K562 (cell line): ENCODE results near the gene IMPG2. TPM values are rescaled to one million over a fixed set of nuclear protein-coding genes. Genes with fewer than 3 reads are reported as not detected.

Experiments
- ATAC-seq: fragments of 200-7000 bp; cut with Tn5 transposase; 3 replicates; pipeline ENCODE4 v1.9.1; 2020; ENCODE audit warnings: moderate library complexity
- BruUV-seq: library from RNA; stranded (reverse); fragments of 400-500 nt; replicated peaks from 2 replicates; lab custom pipeline; 2021; lab: Mats Ljungman, UMichigan
- CTCF ChIA-PET: fragments of 300-600 bp; formaldehyde crosslinking; extraction: SDS; loops from one replicate; lab custom pipeline; 2021; ENCODE audit warnings: low intra/inter-chr PET ratio; lab: Yijun Ruan, JAX
- POLR2A ChIA-PET: fragments of 300-600, 350-650 bp; sonication (Branson Sonifier 250); formaldehyde crosslinking; extraction: SDS; loops from one replicate; lab custom pipeline; 2021; ENCODE audit warnings: antibody characterized with exemption, inconsistent platforms; lab: Yijun Ruan, JAX
- DNase-seq, 4 experiments: peaks; one replicate each; pipeline versions ENCODE4 v3.0.0 to v3.0.0-alpha.2; 2011 to 2018; ENCODE audit warnings: low spot score in 3 of 4, mixed read lengths in 3 of 4; ENCODE audit errors: extremely low read depth in 1 of 4
- FAIRE-seq: peaks from 2 replicates; lab custom pipeline; 2011; peaks lifted over from hg19 to GRCh38; lab: Jason Lieb, UNC
- H2AFZ ChIP-seq: 2 replicates; pipeline ENCODE4 v1.6.0; 2011; ENCODE audit warnings: low read depth, low read length, control low read depth, inconsistent platforms
- H3K27ac ChIP-seq: fragments of 200-600 bp; 3 replicates; pipeline ENCODE4 v1.8.0; 2011; ENCODE audit warnings: low read depth, mild to moderate bottlenecking, control low read depth, inconsistent platforms, low read length, moderate library complexity, mixed read lengths; ENCODE audit errors: extremely low read depth
- H3K27me3 ChIP-seq, 2 experiments: fragments of 300-600 bp in 1 of 2; 2 replicates in 1 of 2; 3 replicates in 1 of 2; pipeline versions ENCODE4 v1.6.0 to v1.8.0; 2011; ENCODE audit warnings: inconsistent platforms in 2 of 2, low read length in 2 of 2, mild to moderate bottlenecking in 1 of 2, mixed read lengths in 1 of 2, moderate library complexity in 1 of 2; ENCODE audit not compliant: control insufficient read depth in 2 of 2, insufficient read depth in 2 of 2
- H3K36me3 ChIP-seq: fragments of 300-600 bp; 3 replicates; pipeline ENCODE4 v1.8.0; 2011; ENCODE audit warnings: mild to moderate bottlenecking, low read length, inconsistent platforms; ENCODE audit not compliant: control insufficient read depth, insufficient read depth
- H3K4me1 ChIP-seq, 2 experiments: fragments of 200-600 bp in 1 of 2; replicated peaks in 1 of 2; 2 replicates in 1 of 2; 3 replicates in 1 of 2; pipeline versions ENCODE4 v1.5.1 to v1.8.0; 2011; ENCODE audit warnings: inconsistent platforms in 2 of 2, low read length in 2 of 2, mild to moderate bottlenecking in 1 of 2, mixed read lengths in 1 of 2, moderate library complexity in 1 of 2; ENCODE audit not compliant: control insufficient read depth in 2 of 2, insufficient read depth in 2 of 2
- H3K4me2 ChIP-seq: 2 replicates; pipeline ENCODE4 v1.6.1; 2011; ENCODE audit warnings: low read length, control low read depth, inconsistent platforms, mixed read lengths; ENCODE audit not compliant: insufficient read depth
- H3K4me3 ChIP-seq: fragments of 200-600 bp; sonication (generic), shearing (Covaris generic); 2 replicates; pipeline ENCODE4 v1.5.1; 2016; ENCODE audit warnings: control low read depth, inconsistent platforms
- H3K79me2 ChIP-seq: fragments of 200-600 bp; 3 replicates; pipeline ENCODE4 v1.8.0; 2011; ENCODE audit warnings: low read length, inconsistent platforms; ENCODE audit not compliant: control insufficient read depth, insufficient read depth
- H3K9ac ChIP-seq, 2 experiments: 2 replicates each; pipeline versions ENCODE4 v1.6.0 to v1.6.1; 2011; ENCODE audit warnings: low read depth in 2 of 2, low read length in 2 of 2, control low read depth in 1 of 2, inconsistent platforms in 1 of 2, mild to moderate bottlenecking in 1 of 2, mixed read lengths in 1 of 2; ENCODE audit not compliant: insufficient read depth in 1 of 2
- H3K9me1 ChIP-seq: one replicate; pipeline ENCODE4 v1.6.0; 2011; ENCODE audit warnings: inconsistent platforms, mild to moderate bottlenecking, low read length, moderate library complexity; ENCODE audit not compliant: control insufficient read depth, insufficient read depth
- H3K9me3 ChIP-seq: replicated peaks from 2 replicates; pipeline ENCODE4 v1.5.1; 2011; ENCODE audit warnings: low read depth, low read length, inconsistent platforms; ENCODE audit not compliant: control insufficient read depth, insufficient read depth
- H4K20me1 ChIP-seq: replicated peaks from 2 replicates; pipeline ENCODE4 v1.6.1; 2011; ENCODE audit warnings: low read length, inconsistent platforms, mixed read lengths; ENCODE audit not compliant: control insufficient read depth, insufficient read depth
- GATA2 ChIP-seq: sonication (generic); formaldehyde crosslinking; IDR thresholded peaks from 2 replicates; pipeline ENCODE4 v1.4.0; 2020; ENCODE audit warnings: mild to moderate bottlenecking, missing genetic modification reagents
- REST ChIP-seq, 2 experiments: fragments of 450-650 bp; formaldehyde crosslinking in 1 of 2; IDR thresholded peaks; 2 replicates each; pipeline versions ENCODE4 v1.4.0 to v1.6.1; 2014 to 2020; ENCODE audit warnings: mild to moderate bottlenecking in 2 of 2, borderline replicate concordance in 1 of 2, low read depth in 1 of 2
- SMARCA5 ChIP-seq: fragments of 450-650 bp; IDR thresholded peaks from 2 replicates; pipeline ENCODE4 v1.6.1; 2016
- TBL1XR1 ChIP-seq, 2 experiments: IDR thresholded peaks; 2 replicates each; pipeline ENCODE4 v1.6.1; 2012; ENCODE audit warnings: improper control_type of control experiment in 2 of 2, low read length in 2 of 2, mild to moderate bottlenecking in 1 of 2
- ZNF699 ChIP-seq: fragments of 250-450 bp; sonication (Bioruptor Pico); IDR thresholded peaks from 2 replicates; pipeline ENCODE4 v1.8.0; 2021; ENCODE audit warnings: mild to moderate bottlenecking, moderate library complexity; ENCODE audit not compliant: insufficient replicate concordance
- WGBS: fragments of 100-300 bp; shearing (Covaris generic); methylation state at CpG from one replicate; pipeline ENCODE4 v1.1.6; 2016; ENCODE audit warnings: low coverage, mixed read lengths; ENCODE audit not compliant: insufficient coverage; ENCODE audit errors: missing lambda C conversion rate; 5-methylcytosine and 5-hydroxymethylcytosine counted together
- in situ Hi-C: fragments of 300-500 bp; cut with MboI; formaldehyde crosslinking; loops from 4 replicates; pipeline ENCODE4 v1.15.0; 2018; ENCODE audit warnings: inconsistent platforms, mixed read lengths
- intact Hi-C: fragments of 100-400 bp; cut with micrococcal nuclease; formaldehyde crosslinking; loops from 2 replicates; pipeline ENCODE4 v1.14.2; 2022
- polyA plus RNA-seq, 8 experiments: library from polyadenylated mRNA; depleted of rRNA in 4 of 8; stranded (reverse) in 5 of 8; unstranded in 3 of 8; fragments of >200 nt; fragmentation: Nextera tagmentation in 2 of 8; fragmentation: Illumina TruSeq in 1 of 8; extraction: Ambion mirVana in 2 of 8; extraction: Trizol in 1 of 8; gene quantifications; 2 replicates each; pipeline versions ENCODE4 v1.2.1 to v1.2.3, GENCODE V29; 2011 to 2014; ENCODE audit warnings: inconsistent platforms in 1 of 8, missing spikeins in 1 of 8
- total RNA-seq, 7 experiments: library from RNA; depleted of rRNA in 6 of 7; stranded (reverse); fragments of >200 nt in 6 of 7; fragmentation: Illumina TruSeq in 2 of 7; extraction: Trizol in 2 of 7; gene quantifications; 2 replicates each; pipeline versions ENCODE4 v1.2.1 to v1.2.3, GENCODE V29; 2011 to 2021; ENCODE audit warnings: low replicate concordance in 1 of 7

IMPG2 gene
- total and polyA plus RNA-seq, 9 of the 15 experiments (the other 6 are each of a cell fraction or from before 2014, with no cell fraction given) = 0.04 to 0.36 (median 0.09) TPM

GRCh38 chr3:101281521-101282030, 38.8 kb downstream of the IMPG2 start:
- FAIRE-seq = no peak
- intact Hi-C loops = no loop called here
- no peak overlapping the region for H3K4me3 ChIP-seq
- no peak for TF ChIP-seq TBL1XR1 (IDR thresholded peaks at IDR 0.05; ENCODE audit: low read length in 2 of 2)
- no peak for TF ChIP-seq ZNF699 (CRISPR knock-in tag)
- no peak for TF ChIP-seq GATA2
- TF ChIP-seq REST (IDR thresholded peaks at IDR 0.05; ENCODE audit: borderline replicate concordance) = no peak
- no peak for TF ChIP-seq REST (CRISPR knock-in tag; IDR thresholded peaks at IDR 0.05; ENCODE audit: low read depth)
- TF ChIP-seq SMARCA5 = no peak
- TF ChIP-seq, all 486 proteins: peak for 0
- Histone ChIP-seq H4K20me1 (no peaks in the 10 kb centered on the region), H3K27me3 (no peaks in the 10 kb centered on the region), H3K9me1 (no peaks in the 10 kb centered on the region), H2AFZ (no peak overlapping the region), H3K4me1 (no peaks in the 10 kb centered on the region), H3K79me2 (no peaks in the 10 kb centered on the region), H3K36me3 (no peaks in the 10 kb centered on the region), H3K4me2 (no peak overlapping the region), H3K9ac (no peak overlapping the region), H3K9me3 (no peaks in the 10 kb centered on the region), H3K27ac (no peak overlapping the region)
- POLR2A ChIA-PET = no interaction called here
- in situ Hi-C loops = no loop called here
- DNase-seq (no peak), ATAC-seq (no peak)
- WGBS = 42% methylated on average over 3 of the region's 3 CpGs
- CTCF ChIA-PET = no interaction called here
- BruUV-seq = no TSS peak
